Motor neuron (in vitro differentiated cells): ENCODE measurements around the gene MYBPH. TPM values are rescaled to one million over a fixed set of nuclear protein-coding genes. Genes with fewer than 3 reads are reported as not detected.
A peak's percentile ranks its signal among the peaks of the same experiment; 100 is the strongest.

ENCODE experiments used
- ATAC-seq, 8 experiments: fragments of 200-7000 bp; cut with Tn5 transposase; replicated peaks in 6 of 8; 2 replicates each; pipeline ENCODE4 v1.8.0; 2021; ENCODE audit warnings: mild to moderate bottlenecking in 8 of 8, moderate library complexity in 8 of 8
- H3K27ac ChIP-seq, 2 donors: fragments of 250-450 bp; sonication (Bioruptor Pico); 2 replicates each; pipeline ENCODE4 v1.9.0; 2021; ENCODE audit warnings: antibody characterized with exemption in 2 of 2, mild to moderate bottlenecking in 2 of 2, moderate library complexity in 1 of 2
- H3K4me1 ChIP-seq, 2 donors: fragments of 250-450 bp; sonication (Bioruptor Pico); replicated peaks in 1 of 2; 2 replicates each; pipeline ENCODE4 v1.6.1; 2021; ENCODE audit warnings: antibody characterized with exemption in 2 of 2, mild to moderate bottlenecking in 2 of 2, moderate library complexity in 1 of 2
- H3K4me3 ChIP-seq, 5 donors: fragments of 250-450 bp; sonication (Bioruptor Pico); 2 replicates each; pipeline ENCODE4 v1.9.0; 2021; ENCODE audit warnings: antibody characterized with exemption in 5 of 5, mild to moderate bottlenecking in 5 of 5, moderate library complexity in 4 of 5
- WGBS, 10 experiments: fragments of 450-650 bp; shearing (Covaris generic); methylation state at CpG; one replicate each; pipeline ENCODE4 v1.0.0; 2022; 5-methylcytosine and 5-hydroxymethylcytosine counted together
- in situ Hi-C, 9 experiments: fragments of 400-800 bp; cut with MboI; loops; one replicate each; pipeline ENCODE4 v1.15.0; 2021; ENCODE audit warnings: low sequenced_read_pairs in 9 of 9, low pct_unique_long_range_greater_than_20kb in 2 of 9; ENCODE audit not compliant: unreplicated experiment in 9 of 9
- total RNA-seq, 8 experiments: library from RNA; unstranded; fragments of 300-600 nt; gene quantifications; 2 replicates each; pipeline versions ENCODE4 v1.2.3 to v1.2.4, GENCODE V29; 2022

Gene MYBPH
- total RNA-seq, 8 experiments from 2014 or later: 0.09 to 0.24 (median 0.15) TPM; not detected in 3

GRCh38 chr1:203153989-203154821 is 21.4 kb downstream of the MYBPH start:
- H3K27ac ChIP-seq: no peak overlapping the region
- ATAC-seq: peak in 3 of 8 experiments; percentile 64 to 84 (median 67)
- peaks cover 36 to 42% of the 10 kb centered on the region in 2 donors for H3K4me1 ChIP-seq
- WGBS, 10 experiments: 9 to 100% (median 84%) methylated on average over 1 to 8 of the region's 13 CpGs; no CpG with 5 or more reads in 2 of the 10 experiments
- in situ Hi-C loops: no loop called here
- no peak overlapping the region for H3K4me3 ChIP-seq

DNA sequence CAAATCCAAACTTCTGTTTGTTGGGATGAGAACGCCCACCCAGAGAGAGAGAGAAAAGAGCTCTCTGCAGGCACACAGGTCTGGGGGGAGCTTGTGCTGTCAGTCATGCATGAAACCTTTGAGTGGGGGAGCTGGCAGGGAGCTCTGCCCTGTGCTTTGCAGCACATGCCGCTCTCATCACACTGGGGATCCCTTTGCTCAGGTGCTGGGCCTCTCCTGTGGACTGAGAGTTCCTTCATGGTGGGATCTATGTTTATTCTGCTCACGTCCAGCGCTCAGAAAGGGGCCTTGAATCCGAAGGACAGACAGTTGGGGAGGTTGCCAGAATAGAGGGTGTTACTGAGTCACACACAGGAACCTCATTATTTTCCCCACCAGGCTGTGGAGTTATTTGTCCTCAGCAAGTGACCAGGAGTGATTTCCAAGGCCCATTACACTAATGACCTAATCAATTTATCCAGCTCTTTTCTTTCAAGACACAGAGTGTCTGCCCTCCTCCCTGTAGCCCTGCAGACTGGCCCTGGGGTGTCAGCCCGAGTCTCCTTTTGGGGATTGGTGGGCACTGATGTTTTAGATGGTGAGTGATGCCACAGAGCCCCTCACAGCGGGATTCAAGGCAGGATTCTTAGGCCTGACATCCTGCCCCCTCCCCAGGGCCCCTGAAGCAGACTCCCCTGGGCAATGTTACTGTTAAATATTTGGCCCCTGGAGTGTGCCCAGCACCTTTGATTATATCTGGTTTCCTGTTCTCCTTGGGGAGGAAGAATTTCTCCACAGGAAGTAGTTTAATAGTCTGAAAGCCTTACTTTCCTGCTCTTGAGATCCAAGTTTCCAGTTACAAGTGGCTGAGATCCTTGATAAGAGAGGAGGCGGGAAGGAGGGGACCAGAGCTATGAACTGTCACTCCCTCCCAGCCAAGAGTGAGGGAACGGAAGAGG is 22.3 kb downstream of the MYBPH start:
- in situ Hi-C loops: no loop called here
- 15 to 86% (median 30%) methylated on average over 1 to 7 of the region's 9 CpGs; no CpG with 5 or more reads in 4 of the 10 experiments for WGBS, 10 experiments
- ATAC-seq: peak in 5 of 8 experiments; percentile 36 to 66 (median 46)
- Histone ChIP-seq H3K4me3 (no peak overlapping the region), H3K4me1 (peaks cover 45 to 51% of the 10 kb centered on the region in 2 donors), H3K27ac (peak overlapping the region in 1 of 2 donors; percentile 32)

GRCh38 chr1:203152158-203153034 is 23.2 kb downstream of the MYBPH start:
- ATAC-seq: peak; percentile 12 to 76 (median 64)
- Histone ChIP-seq H3K4me1 (peaks cover 54 to 60% of the 10 kb centered on the region in 2 donors), H3K4me3 (no peak overlapping the region), H3K27ac (peak overlapping the region; percentile 32 to 52)
- in situ Hi-C loops: no loop called here
- WGBS, 10 experiments: 0 to 80% (median 52%) methylated on average over 1 to 5 of the region's 10 CpGs; no CpG with 5 or more reads in 2 of the 10 experiments

DNA sequence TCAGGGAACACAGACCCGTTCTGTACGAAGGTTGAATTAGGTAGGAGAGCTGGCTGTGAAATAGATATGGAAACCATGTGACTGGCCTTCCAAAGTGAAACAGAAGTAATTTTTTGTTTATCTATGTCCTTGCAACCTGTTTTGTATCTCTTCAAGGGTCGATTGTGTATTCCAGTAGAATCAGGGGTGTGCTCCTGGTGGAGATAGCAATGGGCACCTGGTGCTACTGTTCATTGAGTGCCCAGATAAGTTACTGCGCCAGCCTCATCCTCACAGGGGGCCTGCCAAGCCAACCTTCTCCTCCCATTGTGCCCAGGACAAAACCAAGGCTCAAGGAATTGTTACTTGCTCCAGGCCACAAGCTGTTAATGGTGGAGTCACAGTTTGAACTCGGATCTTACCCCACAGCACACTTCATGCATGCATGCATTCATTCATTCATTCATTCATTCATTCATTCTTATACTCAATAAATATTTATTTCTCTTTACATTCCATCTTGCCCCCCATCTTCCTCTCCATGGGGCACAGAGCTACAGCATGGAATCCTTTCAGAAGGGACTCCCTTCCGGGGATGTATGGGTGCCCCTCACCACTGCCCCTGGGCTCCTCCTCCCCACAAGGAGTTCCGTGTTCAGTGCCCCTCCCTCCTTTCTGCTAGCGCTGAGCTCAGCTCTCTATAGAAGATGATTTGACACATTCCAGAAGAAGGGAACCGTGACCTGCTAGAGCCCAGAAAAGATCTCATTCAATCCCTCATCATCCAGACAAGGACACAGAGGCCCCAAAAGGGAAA is 24.1 kb downstream of the MYBPH start:
- Histone ChIP-seq H3K4me3 (no peak overlapping the region), H3K4me1 (peaks cover 62 to 64% of the 10 kb centered on the region in 2 donors), H3K27ac (peak overlapping the region in 1 of 2 donors; percentile 52)
- WGBS, 10 experiments: 40 to 89% (median 75%) methylated on average over 2 to 8 of the region's 9 CpGs; no CpG with 5 or more reads in 1 of the 10 experiments
- ATAC-seq: peak in 6 of 8 experiments; percentile 7 to 43 (median 34)
- in situ Hi-C loops: no loop called here

DNA sequence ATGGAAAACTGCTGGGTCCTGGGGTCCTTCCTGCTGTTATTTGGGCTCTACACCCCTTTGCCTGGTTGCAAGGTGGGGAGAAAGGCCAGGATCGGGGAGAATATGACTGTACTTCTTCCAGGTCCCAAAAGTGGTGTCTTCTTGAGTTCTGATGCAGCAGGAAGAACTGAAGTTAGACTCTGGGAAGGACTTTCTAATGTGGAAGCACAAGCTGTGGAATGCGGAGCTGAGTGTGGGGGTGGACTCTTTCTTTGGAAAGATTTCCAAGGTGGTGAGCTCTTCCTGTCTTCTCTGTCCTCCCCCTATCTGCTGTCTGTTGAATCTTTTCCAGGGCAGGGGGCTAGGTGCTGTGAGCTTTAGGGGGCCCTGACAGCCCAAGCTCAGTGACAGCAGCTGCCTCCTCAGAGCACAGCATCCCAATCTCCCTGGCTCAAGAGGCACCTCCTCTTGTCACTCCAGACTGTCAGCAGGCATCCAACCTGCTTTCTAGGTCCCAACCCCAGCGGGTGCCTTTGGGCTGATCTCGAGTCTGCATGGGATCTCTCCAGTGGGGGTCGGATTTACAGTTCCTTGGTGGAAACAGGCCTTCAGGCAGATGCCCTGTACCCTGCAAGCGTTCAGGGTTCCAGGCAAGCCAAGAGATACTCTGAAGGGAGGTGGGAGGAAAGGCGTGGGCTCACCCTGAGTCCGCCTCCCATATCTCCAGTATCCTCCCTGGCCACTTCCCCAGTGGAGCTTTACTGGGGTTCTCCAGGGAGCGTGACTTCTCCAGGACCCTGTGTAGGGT is 24.9 kb downstream of the MYBPH start:
- no peak overlapping the region for H3K4me3 ChIP-seq
- peaks cover 62 to 64% of the 10 kb centered on the region in 2 donors for H3K4me1 ChIP-seq
- no peak overlapping the region for H3K27ac ChIP-seq
- 67 to 100% (median 84%) methylated on average over 1 to 7 of the region's 9 CpGs; no CpG with 5 or more reads in 2 of the 10 experiments for WGBS, 10 experiments
- ATAC-seq: no peak
- in situ Hi-C loops: no loop called here

DNA sequence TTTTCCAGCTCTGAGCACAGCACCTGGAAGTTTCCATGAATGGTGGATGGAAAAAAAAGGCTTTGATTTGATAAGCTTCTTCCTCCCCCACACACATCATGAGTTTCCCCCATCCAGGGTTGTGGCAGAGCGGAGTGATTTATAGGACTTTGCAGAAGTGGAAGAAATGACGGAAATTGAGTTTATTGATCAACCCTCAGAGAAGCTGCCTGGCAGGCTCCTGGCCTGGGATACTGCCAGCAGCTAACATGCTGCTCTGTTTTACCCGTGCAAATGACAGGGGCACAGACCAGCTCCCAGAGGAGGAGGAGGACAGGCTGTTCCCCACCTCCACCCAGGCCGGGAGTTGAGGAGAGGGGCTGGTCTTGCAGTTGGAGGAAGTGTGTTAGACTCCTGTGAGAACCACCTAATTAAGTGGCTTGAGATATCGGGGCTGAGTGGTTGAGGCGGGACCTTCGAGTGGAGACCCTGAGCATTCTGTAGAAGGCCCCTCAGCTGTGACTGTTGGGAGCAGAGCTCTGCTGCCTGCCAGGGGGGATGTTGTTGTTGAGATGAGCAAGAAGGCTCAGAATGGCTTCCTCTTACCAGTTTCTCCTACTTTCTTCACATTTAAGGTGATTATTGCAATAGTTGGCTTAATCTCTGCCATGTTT is 26.3 kb downstream of the MYBPH start:
- peak overlapping the region in 1 of 2 donors; percentile 54 for H3K27ac ChIP-seq
- H3K4me1 ChIP-seq: peaks cover 62 to 69% of the 10 kb centered on the region in 2 donors
- peak in 4 of 8 experiments; percentile 4 to 44 (median 26) for ATAC-seq
- 28 to 90% (median 59%) methylated on average over 1 to 6 of the region's 7 CpGs; no CpG with 5 or more reads in 3 of the 10 experiments for WGBS, 10 experiments
- no peak overlapping the region for H3K4me3 ChIP-seq
- in situ Hi-C loops: no loop called here

DNA sequence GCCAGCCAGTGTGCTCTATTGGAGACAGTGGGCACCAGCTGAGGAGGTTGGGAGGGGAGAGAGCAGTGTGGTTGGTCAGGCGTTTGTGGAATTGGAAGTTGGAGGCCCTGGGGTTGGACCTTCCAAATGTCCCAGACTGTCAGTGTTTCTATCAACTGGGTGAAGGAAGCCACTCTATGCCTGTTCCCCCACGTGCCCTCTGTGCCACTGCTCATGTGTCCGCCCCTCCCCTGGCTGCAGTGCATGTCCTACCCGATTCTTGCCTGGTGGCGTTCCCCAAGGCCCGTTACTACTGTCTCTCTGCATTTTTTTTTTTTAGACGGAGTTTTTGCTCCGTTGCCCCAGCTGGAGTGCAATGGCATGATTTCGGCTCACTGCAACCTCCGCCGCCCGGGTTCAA is 27.0 kb downstream of the MYBPH start:
- peak overlapping the region; percentile 32 to 54 for H3K27ac ChIP-seq
- H3K4me3 ChIP-seq: no peak overlapping the region
- ATAC-seq: no peak
- in situ Hi-C loops: no loop called here
- H3K4me1 ChIP-seq: peaks cover 58 to 63% of the 10 kb centered on the region in 2 donors
- WGBS, 10 experiments: 73 to 100% (median 91%) methylated on average over 2 to 11 of the region's 12 CpGs; no CpG with 5 or more reads in 2 of the 10 experiments

DNA sequence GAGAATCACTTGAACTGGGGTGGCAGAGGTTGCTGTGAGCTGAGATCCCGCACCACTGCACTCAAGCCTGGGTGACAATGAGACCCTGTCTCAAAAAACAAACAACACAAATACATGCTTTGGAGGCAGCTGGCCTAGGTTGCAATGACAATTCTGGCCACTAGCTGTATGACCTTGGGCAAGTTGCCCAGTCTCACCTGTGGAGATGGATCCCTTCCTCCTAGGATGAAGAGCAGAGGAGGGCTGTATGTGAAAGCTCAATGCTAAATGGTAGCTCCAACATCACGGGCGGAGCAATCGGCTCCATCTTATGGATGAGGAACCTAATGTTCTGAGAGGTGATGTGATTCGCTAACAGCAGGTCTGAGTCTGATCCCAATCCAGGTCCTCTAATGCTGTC is 27.5 kb downstream of the MYBPH start:
- in situ Hi-C loops: no loop called here
- 80 to 100% (median 96%) methylated on average over 1 to 5 of the region's 5 CpGs; no CpG with 5 or more reads in 5 of the 10 experiments for WGBS, 10 experiments
- Histone ChIP-seq H3K27ac (peak overlapping the region; percentile 32 to 54), H3K4me1 (peaks cover 54 to 58% of the 10 kb centered on the region in 2 donors), H3K4me3 (no peak overlapping the region)
- no peak for ATAC-seq

- peak in 5 of 8 experiments; percentile 16 to 68 (median 29) for ATAC-seq
- in situ Hi-C loops: no loop called here
- H3K27ac ChIP-seq: no peak overlapping the region
- H3K4me1 ChIP-seq: peaks cover 46 to 51% of the 10 kb centered on the region in 2 donors
- 30 to 81% (median 40%) methylated on average over 1 to 5 of the region's 5 CpGs; no CpG with 5 or more reads in 2 of the 10 experiments for WGBS, 10 experiments
- H3K4me3 ChIP-seq: no peak overlapping the region
Observed at GRCh38 chr1:203147376-203147775, 28.2 kb downstream of the MYBPH start.

DNA sequence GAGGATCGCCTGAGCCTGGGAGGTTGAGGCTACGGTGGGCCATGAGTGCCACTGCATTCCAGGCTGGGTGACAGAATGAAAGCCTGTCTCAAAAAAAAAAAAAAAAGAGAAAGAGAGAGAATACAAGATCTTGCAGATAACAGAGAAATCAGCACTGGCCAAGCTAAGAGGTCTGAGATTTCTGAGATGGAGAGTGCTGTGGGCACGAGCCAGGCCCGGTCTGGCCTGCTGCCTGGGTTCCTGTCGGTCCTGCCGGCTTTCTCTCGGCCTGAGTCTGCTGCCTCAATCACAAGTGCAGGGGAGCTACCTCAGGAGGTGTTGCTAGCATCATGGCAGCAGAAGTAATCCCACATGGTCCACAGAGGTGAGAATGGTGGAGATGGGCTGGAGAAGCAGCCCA is 29.1 kb downstream of the MYBPH start:
- 74 to 100% (median 85%) methylated on average over 1 to 7 of the region's 7 CpGs; no CpG with 5 or more reads in 2 of the 10 experiments for WGBS, 10 experiments
- Histone ChIP-seq H3K4me3 (no peak overlapping the region), H3K27ac (no peak overlapping the region), H3K4me1 (peaks cover 39 to 43% of the 10 kb centered on the region in 2 donors)
- in situ Hi-C loops: no loop called here
- ATAC-seq: no peak
